GM18520 (cell line): ENCODE measurements around the gene PCDH20.
"Not testable (repeated sequence)": the region's sequence is repeated elsewhere in the genome, so short reads cannot be mapped to it uniquely, and the experiment has no call there.

Source experiments
- ATAC-seq: cut with Tn5 transposase; IDR thresholded peaks from one replicate; pipeline ENCODE4 v1.9.1; 2021; ENCODE audit not compliant: unreplicated experiment

PCDH20 gene

GRCh38 chr13:61415749-61416148 lies at the start of gene PCDH20:
TSS of gene PCDH20 (minus strand) at chr13:61415849. CDS start at chr13:61415158, 691 bp downstream.
- ATAC-seq = no peak

- ATAC-seq = no peak
Measured at GRCh38 chr13:61463024-61463423, 47.4 kb upstream of the PCDH20 start.

GRCh38 chr13:61453121-61453520 lies 37.5 kb upstream of the PCDH20 start:
- no peak for ATAC-seq

GRCh38 chr13:61432029-61432428 lies 16.4 kb upstream of the PCDH20 start:
- ATAC-seq = no peak

- no peak for ATAC-seq
Measured at GRCh38 chr13:61423915-61424314, 8.3 kb upstream of the PCDH20 start.

GRCh38 chr13:61417086-61417570 lies 1.5 kb upstream of the PCDH20 start:
- no peak for ATAC-seq

- no peak for ATAC-seq
Measured at GRCh38 chr13:61415058-61415721, 459 bp downstream of the PCDH20 start.

GRCh38 chr13:61414686-61415057 lies 977 bp downstream of the PCDH20 start:
- no peak for ATAC-seq

GRCh38 chr13:61413572-61414535 lies 1.8 kb downstream of the PCDH20 start:
- ATAC-seq = no peak

GRCh38 chr13:61410669-61411297 lies 4.9 kb downstream of the PCDH20 start:
- ATAC-seq = no peak

GRCh38 chr13:61410266-61410665 lies 5.4 kb downstream of the PCDH20 start:
- ATAC-seq = no peak

GRCh38 chr13:61408571-61408970 lies 7.1 kb downstream of the PCDH20 start:
- ATAC-seq = no peak

GRCh38 chr13:61406275-61406674 lies 9.4 kb downstream of the PCDH20 start:
- ATAC-seq = no peak

- ATAC-seq = no peak
Measured at GRCh38 chr13:61396121-61396520, 19.5 kb downstream of the PCDH20 start.

- no peak for ATAC-seq
Measured at GRCh38 chr13:61391426-61391825, 24.2 kb downstream of the PCDH20 start.

GRCh38 chr13:61387694-61388093 lies 28.0 kb downstream of the PCDH20 start:
- no peak for ATAC-seq

- ATAC-seq = no peak
Measured at GRCh38 chr13:61383111-61383510, 32.5 kb downstream of the PCDH20 start.

GRCh38 chr13:61370520-61370919 lies 45.1 kb downstream of the PCDH20 start:
- no peak for ATAC-seq

- not testable (repeated sequence) for ATAC-seq
Measured at GRCh38 chr13:61364690-61365089, 51.0 kb downstream of the PCDH20 start.

GRCh38 chr13:61362522-61362921 lies 53.1 kb downstream of the PCDH20 start:
- no peak for ATAC-seq
